Natural killer cell (primary cell): ENCODE measurements around the gene TGFBR1. TPM values are rescaled to one million over a fixed set of nuclear protein-coding genes. Genes with fewer than 3 reads are reported as not detected.

Experiments
- ATAC-seq, 3 donors: fragments of 150-1000 bp in 2 of 3; fragments of 200-7000 bp in 1 of 3; cut with Tn5 transposase; 1 replicate in 1 of 3; 2 replicates in 2 of 3; pipeline ENCODE4 v1.10.0; 2021; ENCODE audit warnings: mild to moderate bottlenecking in 2 of 3, moderate library complexity in 2 of 3
- DNase-seq, 2 donors: peaks; one replicate each; pipeline versions ENCODE4 v3.0.0 to v3.0.0-alpha.2; 2013 to 2021; ENCODE audit warnings: mixed read lengths in 1 of 2
- H3K27ac ChIP-seq: one replicate; pipeline ENCODE4 v1.5.1; 2013; ENCODE audit warnings: mild to moderate bottlenecking, low read length
- H3K27me3 ChIP-seq: one replicate; pipeline ENCODE4 v1.6.1; 2013; ENCODE audit warnings: low read length; ENCODE audit not compliant: control insufficient read depth, insufficient read depth
- H3K36me3 ChIP-seq: one replicate; pipeline ENCODE4 v1.6.1; 2013; ENCODE audit warnings: low read length; ENCODE audit not compliant: control insufficient read depth, insufficient read depth
- H3K4me1 ChIP-seq: one replicate; pipeline ENCODE4 v1.6.1; 2013; ENCODE audit warnings: low read length; ENCODE audit not compliant: control insufficient read depth, insufficient read depth
- H3K4me3 ChIP-seq: one replicate; pipeline ENCODE4 v1.5.1; 2013; ENCODE audit warnings: low read length
- H3K9me3 ChIP-seq: one replicate; pipeline ENCODE4 v1.6.1; 2013; ENCODE audit warnings: low read length; ENCODE audit not compliant: control insufficient read depth, insufficient read depth
- H3K27ac Mint-ChIP-seq, 2 donors: one replicate each; pipeline ENCODE4 v1.8.0; 2022; ENCODE audit warnings: mild to moderate bottlenecking in 2 of 2, mixed read lengths in 2 of 2, moderate library complexity in 1 of 2
- H3K27me3 Mint-ChIP-seq, 2 donors: one replicate each; pipeline ENCODE4 v1.8.0; 2022; ENCODE audit warnings: low read depth in 2 of 2, mixed read lengths in 2 of 2
- H3K36me3 Mint-ChIP-seq: one replicate; pipeline ENCODE4 v1.8.0; 2022; ENCODE audit warnings: mixed read lengths
- H3K4me1 Mint-ChIP-seq, 2 donors: one replicate each; pipeline ENCODE4 v1.8.0; 2022; ENCODE audit warnings: mixed read lengths in 2 of 2
- H3K4me3 Mint-ChIP-seq: one replicate; pipeline ENCODE4 v1.8.0; 2022; ENCODE audit warnings: mild to moderate bottlenecking, moderate library complexity, mixed read lengths
- H3K9me3 Mint-ChIP-seq, 2 donors: one replicate each; pipeline ENCODE4 v1.8.0; 2022; ENCODE audit warnings: mixed read lengths in 2 of 2
- CTCF ChIP-seq: fragments of 200-600 bp; IDR thresholded peaks from one replicate; pipeline ENCODE4 v1.8.0; 2022; ENCODE audit warnings: antibody characterized with exemption
- WGBS: methylation state at CpG from one replicate; pipeline ENCODE4 v1.1.7; 2013; ENCODE audit warnings: missing lambda C conversion rate; ENCODE audit not compliant: insufficient coverage; 5-methylcytosine and 5-hydroxymethylcytosine counted together
- intact Hi-C: fragments of 100-400 bp; cut with micrococcal nuclease; formaldehyde crosslinking; loops from one replicate; pipeline ENCODE4 v1.14.2; 2022
- total RNA-seq, 4 donors: library from RNA; stranded (reverse); fragments of 120-200 nt in 1 of 4; gene quantifications; one replicate each; pipeline versions ENCODE4 v1.2.3 to v1.2.4, GENCODE V29; 2013 to 2022

Gene TGFBR1
- total RNA-seq, 3 donors from 2014 or later (not counting 1 experiment from before 2014, with no cell fraction given): 78.0 to 120 (median 113) TPM

GRCh38 chr9:99197124-99197630 is 92.3 kb downstream of the TGFBR1 start:
- peaks cover 0 to 12% of the 10 kb centered on the region in 2 donors for H3K4me1 Mint-ChIP-seq
- H3K4me3 ChIP-seq: no peak overlapping the region
- H3K4me1 ChIP-seq: no peaks in the 10 kb centered on the region
- peaks cover 3% of the 10 kb centered on the region for H3K9me3 ChIP-seq
- ATAC-seq: no peak
- H3K4me3 Mint-ChIP-seq: no peak overlapping the region
- H3K36me3 ChIP-seq: no peaks in the 10 kb centered on the region
- peaks cover 3 to 8% of the 10 kb centered on the region in 2 donors for H3K27me3 Mint-ChIP-seq
- H3K9me3 Mint-ChIP-seq: no peaks in the 10 kb centered on the region
- DNase-seq: no peak
- no peak overlapping the region for H3K27ac Mint-ChIP-seq
- H3K36me3 Mint-ChIP-seq: no peaks in the 10 kb centered on the region
- intact Hi-C loops: no loop called here
- no peaks in the 10 kb centered on the region for H3K27me3 ChIP-seq
- H3K27ac ChIP-seq: no peak overlapping the region
- 95% methylated on average over 3 of the region's 3 CpGs for WGBS
- TF ChIP-seq CTCF: no peak

GRCh38 chr9:99197987-99198386 is 93.1 kb downstream of the TGFBR1 start:
- intact Hi-C loops: no loop called here
- H3K9me3 ChIP-seq: peaks cover 3% of the 10 kb centered on the region

GRCh38 chr9:99199938-99200539 is 95.1 kb downstream of the TGFBR1 start:
- H3K36me3 Mint-ChIP-seq: no peaks in the 10 kb centered on the region
- H3K9me3 ChIP-seq: no peaks in the 10 kb centered on the region
- H3K36me3 ChIP-seq: no peaks in the 10 kb centered on the region
- H3K27me3 Mint-ChIP-seq: peaks cover 0 to 3% of the 10 kb centered on the region in 2 donors
- H3K9me3 Mint-ChIP-seq: no peaks in the 10 kb centered on the region
- no peak overlapping the region for H3K27ac Mint-ChIP-seq
- peaks cover 0 to 6% of the 10 kb centered on the region in 2 donors for H3K4me1 Mint-ChIP-seq
- no peaks in the 10 kb centered on the region for H3K4me1 ChIP-seq
- intact Hi-C loops: no loop called here
- WGBS: 86% methylated on average over 8 of the region's 8 CpGs
- no peak for DNase-seq
- no peak overlapping the region for H3K4me3 ChIP-seq
- TF ChIP-seq CTCF: no peak
- H3K27me3 ChIP-seq: no peaks in the 10 kb centered on the region
- no peak overlapping the region for H3K27ac ChIP-seq
- no peak overlapping the region for H3K4me3 Mint-ChIP-seq
- no peak for ATAC-seq

More at GRCh38 chr9:99197987-99198386, 93.1 kb downstream of the TGFBR1 start:
- H3K4me1 Mint-ChIP-seq: peaks cover 0 to 11% of the 10 kb centered on the region in 2 donors
- WGBS: 89% methylated on average over 9 of the region's 9 CpGs
- H3K4me1 ChIP-seq: no peaks in the 10 kb centered on the region
- H3K9me3 Mint-ChIP-seq: no peaks in the 10 kb centered on the region
- H3K4me3 Mint-ChIP-seq: no peak overlapping the region
- DNase-seq: no peak
- no peaks in the 10 kb centered on the region for H3K36me3 Mint-ChIP-seq
- H3K27ac ChIP-seq: no peak overlapping the region
- H3K27ac Mint-ChIP-seq: no peak overlapping the region
- TF ChIP-seq CTCF: no peak
- no peaks in the 10 kb centered on the region for H3K27me3 ChIP-seq
- H3K27me3 Mint-ChIP-seq: peaks cover 0 to 5% of the 10 kb centered on the region in 2 donors
- no peak for ATAC-seq
- H3K36me3 ChIP-seq: no peaks in the 10 kb centered on the region
- H3K4me3 ChIP-seq: no peak overlapping the region

GRCh38 chr9:99201603-99202002 is 96.7 kb downstream of the TGFBR1 start:
- Histone ChIP-seq H3K4me1 (no peaks in the 10 kb centered on the region), H3K4me3 (no peak overlapping the region), H3K27ac (no peak overlapping the region), H3K27me3 (no peaks in the 10 kb centered on the region), H3K9me3 (no peaks in the 10 kb centered on the region), H3K36me3 (no peaks in the 10 kb centered on the region)
- ATAC-seq: no peak
- H3K27ac Mint-ChIP-seq: no peak overlapping the region
- peaks cover 0 to 3% of the 10 kb centered on the region in 2 donors for H3K4me1 Mint-ChIP-seq
- H3K36me3 Mint-ChIP-seq: no peaks in the 10 kb centered on the region
- no peak overlapping the region for H3K4me3 Mint-ChIP-seq
- intact Hi-C loops: no loop called here
- no peaks in the 10 kb centered on the region for H3K9me3 Mint-ChIP-seq
- no peak for TF ChIP-seq CTCF
- no peak for DNase-seq
- 87% methylated on average over 5 of the region's 5 CpGs for WGBS
- H3K27me3 Mint-ChIP-seq: peaks cover under 1 to 4% of the 10 kb centered on the region in 2 donors
